Measurements from ENCODE around the gene TSHR.

Gene TSHR

GRCh38 chr14:81192594-81192993 is 237.2 kb downstream of the TSHR start:
- in situ Hi-C loops (cut with MboI; ENCODE audit: low pct_unique_long_range_greater_than_20kb, low sequenced_read_pairs), result no loop called here
- no peak for DNase-seq

- DNase-seq, result no peak
- in situ Hi-C loops (cut with MboI; ENCODE audit: low pct_unique_long_range_greater_than_20kb, low sequenced_read_pairs), result no loop called here
Observed at GRCh38 chr14:81193924-81194633, 238.7 kb downstream of the TSHR start.
